Activated CD8-positive, alpha-beta memory T cell treated with anti-CD3 and anti-CD28 coated beads, Interleukin-2, amount 50 U/mL, for 24 hours (primary cell): ENCODE results near the gene TLDC2.
"Not testable (repeated sequence)": the region's sequence is repeated elsewhere in the genome, so short reads cannot be mapped to it uniquely, and the experiment has no call there.

Experiments used
- DNase-seq: peaks from one replicate; pipeline ENCODE4 v3.0.0-alpha.2; 2020; ENCODE audit errors: extremely low read depth

Gene TLDC2

DNA sequence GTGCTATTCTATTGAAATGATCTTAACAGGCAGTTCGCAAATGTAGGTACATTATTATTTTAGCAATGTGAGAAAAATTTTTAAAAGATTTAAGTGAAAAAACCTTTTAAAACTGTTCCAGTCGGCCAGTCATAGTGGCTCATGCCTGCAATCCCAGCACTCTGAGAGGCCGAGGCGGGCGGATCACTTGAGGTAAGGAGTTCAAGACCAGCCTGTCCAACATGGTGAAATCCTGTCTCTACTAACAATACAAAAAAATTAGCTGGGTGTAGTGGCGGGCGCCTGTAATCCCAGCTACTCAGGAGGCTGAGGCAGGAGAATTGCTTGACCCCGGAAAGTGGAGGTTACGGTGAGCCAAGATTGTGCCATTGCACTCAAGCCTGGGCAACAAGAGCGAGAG is 29.6 kb downstream of the TLDC2 start:
- DNase-seq = not testable (repeated sequence)

DNA sequence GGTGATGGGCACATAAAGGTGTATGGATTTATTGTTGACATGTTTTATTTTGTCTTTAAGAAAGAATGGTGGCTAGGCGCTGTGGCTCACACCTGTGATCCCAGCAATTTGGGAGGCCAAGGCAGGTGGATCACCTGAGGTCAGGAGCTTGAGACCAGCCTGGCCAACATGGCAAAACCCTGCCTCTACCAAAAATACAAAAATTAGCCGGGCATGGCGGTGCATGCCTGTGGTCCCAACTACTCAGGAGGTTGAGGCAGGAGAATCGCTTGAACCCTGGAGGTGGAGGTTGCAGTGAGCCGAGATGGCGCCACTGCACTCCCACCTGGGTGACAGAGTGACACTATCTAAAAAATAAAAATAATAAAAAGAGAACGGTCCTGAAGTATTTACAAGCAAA is 30.1 kb downstream of the TLDC2 start:
- not testable (repeated sequence) for DNase-seq

DNA sequence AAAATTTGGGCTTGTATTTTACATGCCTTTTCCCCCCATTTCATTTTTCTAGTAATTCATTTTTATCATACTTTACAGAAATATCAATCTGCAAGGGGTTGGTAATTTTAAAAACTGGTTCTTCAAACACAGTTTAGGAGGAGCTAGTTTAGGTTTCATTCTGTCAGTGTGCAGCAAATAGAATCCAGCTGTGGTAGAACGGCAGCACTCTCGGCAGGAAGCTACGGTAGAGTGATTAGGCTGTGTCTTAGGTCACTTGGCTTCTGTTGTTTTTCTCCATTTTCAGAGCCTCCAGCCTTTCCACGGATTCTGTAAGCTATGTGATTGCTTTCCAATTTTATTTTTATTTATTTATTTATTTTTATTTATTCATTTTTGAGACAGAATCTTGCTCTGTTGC is 32.7 kb downstream of the TLDC2 start:
- no peak for DNase-seq

DNA sequence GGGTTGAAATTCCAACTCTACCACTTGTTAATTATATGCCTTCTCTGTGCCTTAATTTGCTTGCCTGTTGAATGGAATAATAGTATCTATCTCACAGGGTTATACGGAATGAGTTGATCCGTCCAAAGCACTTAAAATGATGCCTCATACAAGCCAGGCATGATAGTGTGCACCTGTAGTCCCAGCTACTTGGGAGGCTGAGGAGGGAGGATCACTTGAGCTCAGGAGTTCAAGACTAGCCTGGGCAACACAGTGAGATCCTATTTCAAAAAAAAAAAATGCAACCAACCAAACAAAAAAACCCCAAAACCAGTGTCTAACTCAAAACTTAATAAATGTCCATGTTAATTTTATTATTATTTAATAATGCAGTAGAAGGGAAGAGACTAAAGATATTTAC is 40.3 kb downstream of the TLDC2 start:
- no peak for DNase-seq

DNA sequence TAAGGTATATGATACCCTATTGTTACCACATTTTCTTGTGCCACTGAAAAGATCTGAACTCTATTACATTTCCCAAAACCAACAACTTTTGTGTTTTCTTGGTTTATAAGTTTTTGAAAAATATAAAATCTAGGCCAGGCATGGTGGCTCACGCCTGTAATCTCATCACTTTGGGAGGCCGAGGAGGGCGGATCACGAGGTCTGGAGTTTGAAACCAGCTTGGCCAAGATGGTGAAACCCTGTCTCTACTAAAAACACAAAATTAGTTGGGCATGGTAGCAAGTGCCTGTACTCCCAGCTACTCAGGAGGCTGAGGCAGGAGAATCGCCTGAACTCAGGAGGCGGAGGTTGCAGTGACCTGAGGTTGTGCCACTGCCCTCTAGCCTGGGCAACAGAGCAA is 41.3 kb downstream of the TLDC2 start:
- DNase-seq = no peak

DNA sequence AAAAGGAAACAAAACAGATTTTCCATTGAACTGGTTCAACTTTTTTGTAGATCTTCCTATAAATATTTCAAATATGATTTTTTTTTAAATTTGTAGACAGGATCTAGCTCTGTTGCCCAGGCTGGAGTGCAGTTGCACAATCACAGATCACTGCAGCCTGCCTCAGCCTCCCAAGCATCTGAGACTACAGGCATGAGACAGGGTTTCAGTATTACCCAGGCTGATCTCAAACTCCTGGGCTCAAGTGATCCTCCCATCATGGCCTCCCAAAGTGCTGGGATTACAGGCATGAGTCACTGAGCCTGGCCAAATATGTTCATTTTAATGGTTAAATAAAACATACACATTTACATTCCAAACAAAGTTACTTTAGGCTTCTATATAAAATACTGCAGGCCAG is 42.0 kb downstream of the TLDC2 start:
- DNase-seq = no peak

DNA sequence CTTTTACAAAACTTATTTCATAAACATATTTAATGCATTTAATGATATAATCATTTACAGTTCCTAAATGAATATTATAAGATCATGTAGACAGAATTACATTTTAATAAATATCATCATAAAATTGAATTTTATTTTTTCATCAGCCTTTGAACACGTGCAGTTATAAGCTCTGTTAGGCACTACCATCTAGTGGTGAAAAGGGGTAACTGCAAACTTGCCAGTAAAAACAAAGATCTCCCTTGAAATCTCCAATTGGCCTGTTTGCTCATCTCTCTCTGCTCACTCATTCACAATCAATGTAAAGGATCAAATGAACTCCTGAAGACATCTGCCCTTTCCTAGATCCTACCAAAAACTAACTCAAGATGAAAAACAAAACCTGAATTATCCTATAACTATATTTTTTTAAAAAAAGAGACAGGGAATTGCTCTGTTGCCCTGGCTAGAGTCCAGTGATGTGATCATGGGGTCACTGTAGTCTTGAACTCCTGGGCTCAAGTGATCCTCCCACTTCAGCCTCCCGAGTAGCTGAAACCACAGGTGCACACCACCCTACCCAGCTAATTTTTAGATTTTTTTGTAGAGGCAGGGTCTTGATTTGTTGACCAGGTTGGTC is 43.9 kb downstream of the TLDC2 start:
- DNase-seq = no peak

DNA sequence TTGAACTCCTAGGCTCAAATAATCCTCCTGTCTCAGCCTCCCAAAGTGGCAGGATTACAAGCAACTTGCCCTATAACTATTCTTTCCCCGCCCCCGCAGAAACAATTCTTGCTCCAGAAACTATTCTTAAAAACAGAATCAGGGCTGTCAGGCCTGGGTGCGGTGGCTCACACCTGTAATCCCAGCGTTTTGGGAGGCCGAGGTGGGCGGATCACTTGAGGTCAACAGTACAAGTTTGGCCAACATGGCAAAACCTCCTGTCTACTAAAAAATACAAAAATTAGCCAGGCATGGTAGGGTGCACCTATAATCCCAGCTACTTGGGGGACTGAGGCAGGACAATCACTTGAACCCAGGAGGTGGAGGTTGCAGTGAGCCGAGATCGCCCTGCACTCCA is 44.4 kb downstream of the TLDC2 start:
- DNase-seq = no peak

DNA sequence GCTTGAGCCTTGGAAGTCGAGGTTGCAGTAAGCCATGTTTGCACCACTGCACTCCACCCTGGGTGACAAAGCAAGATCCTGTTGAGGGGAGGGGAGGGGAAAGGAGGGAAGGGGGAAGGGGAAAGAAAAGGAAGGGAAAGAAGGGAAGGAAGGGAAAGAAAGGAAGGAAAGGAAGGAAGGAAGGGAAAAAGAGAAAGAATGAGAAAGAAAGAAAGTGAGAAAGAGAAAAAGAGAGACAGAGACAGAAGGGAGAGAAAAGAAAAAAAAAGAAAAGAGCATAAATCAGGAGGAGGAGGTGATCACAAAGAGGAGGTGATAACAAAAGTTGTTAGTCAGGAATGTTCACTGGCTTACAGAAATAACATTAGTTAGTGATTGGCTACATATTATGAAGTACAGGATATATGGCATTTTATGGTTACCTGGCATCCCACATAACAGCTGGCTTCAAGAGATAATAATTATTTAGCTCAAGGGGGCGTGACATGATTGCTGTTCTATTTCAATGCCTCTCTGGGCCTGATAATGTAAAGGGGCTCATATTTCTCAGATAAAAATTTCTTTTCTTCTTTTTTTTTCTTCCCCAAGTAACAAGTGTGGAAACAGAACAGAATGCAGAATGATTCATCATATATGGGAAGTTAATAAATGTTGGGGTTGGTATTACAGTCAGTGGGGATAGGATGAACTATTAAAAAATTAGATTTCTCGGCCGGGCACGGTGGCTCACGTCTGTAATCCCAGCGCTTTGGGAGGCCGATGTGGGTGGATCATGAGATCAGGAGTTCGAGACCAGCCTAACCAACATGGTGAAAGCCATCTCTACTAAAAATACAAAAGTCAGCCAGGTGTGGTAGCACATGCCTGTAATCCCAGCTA is 48.5 kb downstream of the TLDC2 start:
- DNase-seq = no peak

DNA sequence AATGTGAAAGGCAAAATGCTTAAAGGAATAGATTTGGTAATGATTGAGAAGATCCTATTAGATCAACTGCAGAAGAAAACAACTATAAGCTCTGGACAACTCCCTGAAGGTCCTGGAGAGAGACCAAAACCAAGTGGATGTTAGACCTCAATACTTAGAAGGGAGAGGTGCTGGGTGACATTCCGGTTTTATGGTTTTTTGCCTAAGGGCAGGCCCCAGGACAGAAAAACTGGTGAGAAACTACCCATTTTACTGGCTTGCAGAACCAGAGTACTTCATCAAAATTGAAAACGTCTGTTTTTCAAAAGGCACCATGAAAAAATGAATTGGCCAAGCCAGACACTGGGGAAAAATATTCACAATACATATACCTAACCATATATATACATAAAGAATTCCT is 49.3 kb downstream of the TLDC2 start:
- DNase-seq = no peak

DNA sequence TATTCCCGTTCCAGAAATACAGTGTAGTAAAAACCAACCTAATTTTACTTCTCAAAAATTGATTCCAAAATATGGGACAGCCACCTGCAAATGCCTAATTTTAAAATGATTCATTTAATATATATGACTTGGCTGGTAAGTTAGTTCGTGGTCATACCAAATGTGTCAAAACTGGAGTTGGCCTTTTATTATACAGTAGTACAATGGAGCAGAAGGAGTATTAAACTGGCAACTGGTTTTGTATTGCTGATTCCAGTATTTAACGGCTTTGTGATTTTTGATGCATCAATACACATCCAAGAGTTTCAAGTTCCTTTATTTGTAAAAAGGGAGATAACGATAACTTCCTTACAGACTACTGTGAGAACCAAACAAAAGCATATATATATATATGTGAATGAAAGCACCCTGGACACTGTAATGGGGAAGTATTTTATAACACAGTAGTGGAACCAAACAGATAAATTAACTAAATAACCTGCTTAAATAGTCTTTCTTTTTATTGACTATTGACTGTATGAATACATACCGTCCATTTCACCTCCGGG is 50.8 kb downstream of the TLDC2 start:
- DNase-seq = no peak

DNA sequence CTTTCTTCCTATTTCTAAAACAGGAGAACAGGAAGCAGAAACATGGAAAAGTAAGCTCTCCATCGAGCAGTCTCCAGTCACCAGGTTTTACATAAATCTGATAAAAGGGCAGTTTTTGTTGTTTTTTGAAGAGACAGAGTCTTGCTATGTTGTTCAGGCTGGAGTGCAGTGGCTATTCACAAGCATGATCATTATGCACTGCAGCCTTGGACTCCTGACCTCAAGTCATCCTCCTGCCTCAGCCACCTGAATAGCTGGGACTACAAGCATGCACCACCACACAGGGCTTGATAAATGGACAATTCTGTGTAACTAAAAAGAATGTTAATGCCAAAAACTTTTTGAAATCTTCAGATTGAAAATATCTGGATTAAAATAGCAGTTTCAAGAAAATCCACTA is 51.8 kb downstream of the TLDC2 start:
- no peak for DNase-seq

DNA sequence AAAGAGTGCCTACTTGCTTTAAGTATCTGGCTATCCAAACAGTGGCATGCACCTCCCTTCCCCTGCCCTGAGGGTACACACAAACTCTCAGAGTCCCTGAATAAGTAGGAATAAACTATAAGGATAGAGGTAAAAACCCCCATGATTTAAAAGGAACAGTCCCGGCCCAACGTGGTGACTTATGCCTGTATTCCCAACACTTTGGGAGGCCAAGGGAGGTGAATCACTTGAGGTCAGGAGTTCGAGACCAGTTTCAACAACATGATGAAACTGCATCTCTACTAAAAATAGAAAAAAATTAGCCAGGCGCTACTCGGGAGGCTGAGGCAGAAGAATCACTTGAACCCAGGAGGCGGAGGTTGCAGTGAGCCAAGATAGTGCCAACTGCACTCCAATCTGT is 53.4 kb downstream of the TLDC2 start:
- DNase-seq = no peak

DNA sequence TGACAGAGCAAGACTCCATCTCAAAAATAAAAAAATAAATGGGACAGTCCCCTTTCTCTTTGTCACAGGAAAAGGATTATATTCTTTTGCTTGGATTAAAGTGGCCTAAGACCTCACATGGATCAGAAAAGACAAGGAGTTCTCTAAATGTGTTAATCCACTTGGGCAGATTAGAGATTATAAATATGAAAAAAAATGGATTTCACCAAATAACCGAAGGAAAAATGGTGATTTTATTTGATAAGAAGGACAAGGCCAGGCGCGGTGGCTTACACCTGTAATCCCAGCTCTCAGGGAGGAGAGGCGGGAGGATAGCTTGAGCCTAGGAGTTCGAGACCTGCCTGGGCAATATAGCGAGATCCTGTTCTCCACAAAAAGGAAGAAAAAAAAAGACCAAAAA is 53.8 kb downstream of the TLDC2 start:
- no peak for DNase-seq

DNA sequence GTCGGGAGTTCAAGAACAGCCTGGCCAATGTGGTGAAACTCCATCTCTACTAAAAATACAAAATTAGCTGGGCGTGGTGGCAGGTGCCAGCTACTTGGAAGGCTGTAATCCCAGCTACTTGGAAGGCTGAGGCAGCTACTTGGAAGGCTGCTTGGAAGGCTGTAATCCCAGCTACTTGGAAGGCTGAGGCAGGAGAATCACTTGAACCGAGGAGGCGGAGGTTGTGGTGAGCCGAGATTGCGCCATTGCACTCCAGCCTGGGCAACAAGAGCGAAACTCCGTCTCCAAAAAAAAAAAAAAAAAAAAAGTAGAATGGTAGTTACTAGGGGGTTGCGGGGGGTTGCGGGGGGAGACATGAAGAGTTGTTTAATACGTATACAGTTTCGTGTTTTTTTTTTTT is 56.1 kb downstream of the TLDC2 start:
- DNase-seq = not testable (repeated sequence)

DNA sequence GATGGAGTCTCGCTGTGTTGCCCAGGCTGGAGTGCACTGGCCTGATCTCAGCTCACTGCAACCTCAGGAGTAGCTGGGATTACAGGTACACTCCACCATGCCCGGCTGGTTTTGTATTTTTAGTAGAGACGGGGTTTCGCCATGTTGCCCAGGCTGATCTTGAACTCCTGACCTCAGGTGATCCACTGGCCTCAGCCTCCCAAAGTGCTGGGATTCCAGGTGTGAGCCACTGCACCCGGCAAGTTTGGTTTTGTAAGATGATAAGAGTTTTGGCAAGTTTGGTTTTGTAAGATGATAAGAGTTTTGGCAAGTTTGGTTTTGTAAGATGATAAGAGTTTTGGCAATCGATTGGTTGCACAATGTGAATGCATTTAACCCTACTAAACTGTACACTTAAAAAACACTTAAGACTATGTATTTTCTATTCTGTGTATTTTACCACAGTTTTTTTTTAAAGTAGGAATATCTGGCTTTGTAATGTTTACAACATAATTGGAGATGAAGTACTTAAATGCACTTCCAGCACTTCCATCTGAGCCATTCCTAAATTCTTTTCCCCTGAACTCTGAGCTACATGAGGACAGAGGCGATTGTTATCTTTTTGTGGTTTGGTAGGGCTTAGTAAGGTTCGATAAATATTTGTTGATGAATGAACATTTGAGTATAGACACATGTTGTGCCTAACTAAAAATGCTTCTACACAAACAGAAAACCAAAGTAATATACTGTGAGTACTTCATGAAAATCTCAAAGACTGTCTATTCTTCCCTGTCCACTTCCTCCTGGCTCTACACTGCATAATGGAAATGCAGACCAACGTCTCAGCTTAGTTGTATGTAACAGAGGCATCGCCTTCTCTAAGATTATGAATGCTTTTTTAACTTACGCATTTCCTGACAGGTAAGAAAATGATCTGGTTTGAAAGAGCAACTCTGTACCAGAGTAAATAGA is 56.8 kb downstream of the TLDC2 start:
- DNase-seq = no peak

DNA sequence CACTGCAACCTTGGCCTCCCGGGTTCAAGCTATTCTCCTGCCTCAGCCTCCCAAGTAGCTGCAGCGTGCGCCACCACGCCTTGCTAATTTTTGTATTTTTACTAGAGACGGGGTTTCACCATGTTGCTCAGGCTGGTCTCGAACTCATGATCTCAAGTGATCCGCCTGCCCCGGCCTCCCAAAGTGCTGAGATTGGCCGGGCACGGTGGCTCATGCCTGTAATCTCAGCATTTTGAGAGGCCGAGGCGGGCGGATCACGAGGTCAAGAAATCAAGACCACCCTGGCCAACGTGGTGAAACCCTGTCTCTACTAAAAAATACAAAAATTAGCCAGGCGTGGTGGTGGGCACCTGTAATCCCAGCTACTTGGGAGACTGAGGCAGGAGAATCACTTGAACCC is 57.6 kb downstream of the TLDC2 start:
- not testable (repeated sequence) for DNase-seq

DNA sequence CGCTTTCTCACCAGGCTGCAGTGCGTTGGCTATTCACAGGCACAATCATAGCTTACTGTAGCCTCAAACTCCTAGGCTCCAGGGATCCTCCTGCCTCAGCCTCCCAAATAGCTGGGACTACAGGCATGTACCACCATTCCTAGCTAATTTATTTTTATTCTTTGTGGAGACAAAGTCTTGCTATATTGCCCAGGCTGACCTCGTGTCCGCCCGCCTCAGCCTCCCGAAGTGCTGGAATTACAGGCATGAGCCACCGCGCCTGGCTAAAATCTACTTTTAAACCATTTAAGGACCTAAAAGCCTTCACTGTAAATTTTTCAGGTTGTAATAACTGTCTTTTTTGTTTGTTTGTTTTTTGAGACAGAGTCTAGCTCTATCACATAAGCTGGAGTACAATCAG is 60.4 kb downstream of the TLDC2 start:
- no peak for DNase-seq

DNA sequence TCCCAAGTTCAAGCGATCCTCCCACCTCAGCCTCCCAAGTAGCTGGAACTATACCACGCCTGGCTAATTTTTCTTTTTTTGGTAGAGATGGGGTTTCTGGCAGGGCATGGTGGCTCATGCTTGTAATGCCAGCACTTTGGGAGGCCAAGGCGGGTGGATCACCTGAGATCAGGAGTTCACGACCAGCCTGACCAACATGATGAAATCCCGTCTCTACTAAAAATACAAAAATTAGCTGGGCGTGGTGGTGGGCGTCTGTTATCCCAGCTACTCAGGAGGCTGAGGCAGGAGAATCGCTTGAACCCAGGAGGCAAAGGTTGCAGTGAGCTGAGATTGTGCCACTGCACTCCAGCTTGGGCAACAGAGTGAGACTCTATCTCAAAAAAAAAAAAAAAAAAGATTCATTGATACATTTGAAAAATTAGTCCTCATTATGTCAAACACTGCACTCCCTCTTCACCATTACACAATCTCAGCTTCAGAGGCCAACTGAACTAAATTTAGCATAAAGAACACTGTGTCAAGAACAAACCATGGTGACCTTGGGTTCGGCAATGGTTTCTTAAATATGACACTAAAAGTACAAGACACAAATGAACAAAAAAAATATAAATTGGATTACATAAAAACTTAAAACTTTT is 60.9 kb downstream of the TLDC2 start:
- not testable (repeated sequence) for DNase-seq

DNA sequence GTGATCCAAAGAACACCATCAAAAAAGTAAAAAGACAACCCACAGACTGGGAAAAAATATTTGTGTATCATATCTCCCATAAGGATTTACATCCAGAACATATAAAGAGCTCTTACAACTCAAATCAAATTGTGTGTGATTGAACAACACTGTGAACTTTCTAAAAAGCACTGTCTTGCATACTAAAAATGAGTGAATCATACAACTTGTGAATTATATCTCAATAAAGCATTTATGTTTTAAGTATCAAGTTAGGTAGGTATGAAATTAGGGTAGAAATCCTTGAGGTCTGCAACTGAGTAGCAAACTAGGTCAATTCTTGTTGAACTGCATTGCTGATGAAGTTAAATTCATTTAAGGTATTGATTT is 61.4 kb downstream of the TLDC2 start:
- no peak for DNase-seq

DNA sequence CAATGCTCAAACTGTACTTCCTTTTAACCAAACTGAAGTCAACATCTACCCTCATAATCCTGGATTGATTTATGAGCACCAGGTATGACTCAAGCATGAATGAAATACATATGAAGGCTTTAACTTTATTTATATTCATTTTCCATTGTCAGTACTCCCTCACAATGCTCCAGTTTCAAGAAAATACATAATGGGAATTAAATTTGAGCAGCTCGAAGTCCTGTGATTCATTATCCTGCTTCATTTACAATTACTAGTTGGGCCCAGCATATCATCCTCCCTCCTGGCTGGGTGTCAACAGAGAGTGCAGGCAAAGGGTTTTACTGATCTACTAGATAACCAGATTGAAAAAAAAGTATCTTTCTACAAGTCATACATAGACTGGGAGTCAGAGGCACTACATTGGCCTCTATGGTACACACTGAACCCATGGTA is 65.5 kb downstream of the TLDC2 start:
- no peak for DNase-seq
